Fibroblast of skin of right quadriceps (primary cell): ENCODE results near the gene FXYD4.
A peak's percentile ranks its signal among the peaks of the same experiment; 100 is the strongest.
"Not testable (repeated sequence)": the region's sequence is repeated elsewhere in the genome, so short reads cannot be mapped to it uniquely, and the experiment has no call there.

ENCODE experiments used
- DNase-seq: peaks from one replicate; pipeline ENCODE4 v3.0.0-alpha.2; 2013

FXYD4 gene

DNA sequence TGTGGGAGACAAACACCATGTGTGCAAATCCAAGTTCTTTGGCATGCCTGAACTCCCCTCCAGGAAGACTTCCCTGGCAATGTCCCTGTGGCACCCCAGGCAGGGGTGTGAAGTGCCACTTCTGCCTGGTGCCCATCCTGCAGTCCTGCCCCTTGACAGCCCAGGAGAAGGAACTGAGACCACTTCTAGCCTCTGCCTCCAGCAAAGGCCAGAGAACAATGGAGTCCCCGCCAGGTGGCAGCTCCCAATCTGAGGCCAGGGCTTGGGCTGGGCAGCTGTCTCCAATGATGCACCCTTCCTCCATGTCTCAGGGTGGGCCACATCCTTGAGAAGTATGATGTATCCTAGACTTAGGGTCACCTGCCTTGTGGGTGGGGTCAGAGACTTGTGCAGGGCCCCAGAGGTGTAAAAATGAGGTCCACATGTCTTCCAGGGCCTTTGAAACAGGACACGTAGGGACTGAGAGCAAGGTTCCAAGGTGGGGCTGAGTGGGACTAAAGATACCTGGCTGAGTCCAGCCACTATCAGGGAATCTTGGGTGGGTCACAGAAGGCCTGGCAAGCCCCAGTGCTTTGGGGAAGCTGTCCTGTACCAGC, 5.5 kb downstream of the FXYD4 start:
- no peak for DNase-seq

DNA sequence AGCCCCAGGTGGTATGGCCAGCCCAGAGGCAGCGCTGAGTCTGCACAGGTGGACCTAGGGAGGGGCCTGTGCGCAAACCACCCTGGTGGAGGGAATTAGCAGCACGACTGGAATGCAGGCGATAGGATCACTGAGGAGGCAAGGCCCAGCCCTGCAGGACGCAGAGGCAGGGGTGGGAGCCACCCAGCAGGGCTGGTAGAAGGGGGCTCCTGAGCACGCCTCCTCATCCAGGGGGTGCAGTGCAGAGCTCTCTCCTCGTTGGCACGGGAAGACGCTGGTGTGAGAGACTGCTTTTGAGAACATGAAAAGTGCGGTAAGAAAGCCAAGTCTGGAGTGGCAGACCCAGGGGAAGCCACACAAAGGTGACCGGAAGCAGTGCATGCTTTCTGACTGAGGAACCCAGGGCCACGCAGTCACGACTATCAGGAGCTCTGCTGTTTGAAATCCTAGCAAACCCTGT, 6.0 kb downstream of the FXYD4 start:
- no peak for DNase-seq

DNA sequence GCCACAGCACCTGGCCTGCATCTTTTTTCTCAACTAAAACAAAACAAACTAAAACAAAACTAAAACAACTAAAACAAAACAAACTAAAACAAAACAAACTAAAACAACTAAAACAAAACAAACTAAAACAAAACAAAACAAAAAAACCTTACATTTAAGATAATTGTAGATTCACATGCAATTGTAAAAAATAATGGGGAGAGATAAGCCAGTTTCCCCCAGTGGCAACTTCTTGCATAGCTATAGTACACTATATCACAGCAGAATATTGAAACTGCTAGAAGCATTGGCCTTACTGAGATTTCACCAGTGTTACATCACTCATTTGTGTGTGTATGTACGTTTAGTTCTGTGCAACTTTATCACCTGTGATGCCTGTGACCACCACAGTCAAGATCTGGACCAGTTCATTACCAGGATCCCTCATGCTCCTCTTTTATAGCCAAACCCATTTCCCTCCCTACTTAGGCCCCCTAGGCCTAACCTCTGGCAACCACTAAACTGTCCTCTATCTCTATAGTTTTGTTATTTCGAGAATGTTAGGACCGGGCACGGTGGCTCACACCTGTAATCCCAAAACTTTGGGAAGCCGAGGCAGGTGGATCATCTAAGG, 9.3 kb downstream of the FXYD4 start:
- peak; percentile 58 for DNase-seq

DNA sequence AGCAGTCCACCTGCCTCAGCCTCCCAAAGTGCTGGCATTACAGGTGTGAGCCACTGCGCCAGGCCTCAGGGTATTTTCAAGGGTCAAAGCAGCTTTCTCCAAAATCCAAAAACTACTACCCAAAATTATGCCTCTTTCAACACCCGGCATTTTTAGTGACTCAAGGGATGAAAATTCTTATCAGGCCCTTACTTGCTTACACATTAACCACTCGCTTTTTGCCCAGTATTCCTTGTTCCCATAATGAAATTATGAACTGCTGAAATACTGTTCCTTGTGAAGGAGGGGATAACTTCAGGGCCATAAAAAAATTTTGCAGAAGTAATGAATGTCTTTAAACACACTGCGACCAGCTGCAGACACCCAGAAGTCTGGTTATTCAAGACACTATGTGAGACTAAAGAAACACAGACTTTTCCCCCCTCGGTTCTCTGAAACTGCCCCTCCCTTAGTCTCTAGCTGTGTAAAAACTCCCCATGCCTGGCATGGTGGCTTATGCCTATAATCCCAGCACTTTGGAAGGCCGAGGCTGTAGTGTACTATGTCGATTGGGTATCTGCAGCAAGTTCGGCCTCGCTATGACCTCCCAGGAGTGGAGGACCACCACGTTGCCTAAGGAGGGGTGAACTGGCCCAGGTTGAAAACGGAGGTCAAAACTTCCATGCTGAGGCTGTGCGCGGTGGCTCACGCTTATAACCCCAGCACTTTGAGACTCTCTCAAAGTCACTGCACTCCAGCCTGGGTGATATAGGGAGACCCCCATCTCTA, 12.0 kb downstream of the FXYD4 start:
- DNase-seq = peak; percentile 21

DNA sequence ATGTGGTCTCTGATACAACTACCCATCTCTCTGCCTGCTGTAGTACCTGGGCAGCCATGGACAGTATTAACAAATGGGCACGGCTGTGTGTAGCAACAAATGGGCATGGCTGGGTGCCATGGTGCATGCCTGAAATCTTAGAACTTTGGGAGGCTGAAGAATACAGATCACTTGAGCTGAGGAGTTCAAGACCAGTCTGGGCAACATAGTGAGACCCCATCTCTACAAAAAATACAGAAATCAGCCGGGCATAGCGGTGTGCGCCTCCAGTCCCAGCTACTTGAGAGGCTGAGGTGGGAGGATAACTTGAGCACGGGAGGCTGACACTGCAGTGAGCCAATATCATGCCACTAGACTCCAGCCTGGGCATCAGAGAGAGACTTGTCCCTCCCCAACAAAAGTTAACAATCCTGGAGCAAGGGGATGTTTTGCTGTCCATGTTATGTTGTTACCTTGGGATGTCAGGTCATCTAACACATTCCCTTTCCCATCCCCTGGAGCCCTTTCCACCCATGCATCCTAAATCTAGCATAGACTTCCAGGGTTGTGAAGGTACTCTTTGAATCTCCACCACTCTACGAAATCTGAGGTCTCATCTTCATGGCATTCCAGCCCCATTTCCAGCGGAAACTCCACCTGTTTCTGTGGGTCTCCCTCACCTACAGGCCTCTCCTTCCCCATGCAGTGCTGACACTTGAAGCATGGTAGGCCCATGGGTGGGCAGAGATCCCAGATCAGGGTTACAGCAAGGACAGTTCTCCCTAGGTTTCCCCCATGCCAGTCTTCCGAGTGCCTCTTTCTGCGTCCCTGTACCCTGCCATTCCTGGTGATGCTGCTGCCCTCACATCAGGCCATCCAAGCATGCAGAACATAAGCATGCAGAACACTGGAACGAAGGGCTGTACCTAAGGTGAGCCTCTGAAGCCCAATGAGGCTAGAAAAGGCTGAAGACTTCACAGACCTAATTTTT, 13.1 kb downstream of the FXYD4 start:
- DNase-seq = no peak

DNA sequence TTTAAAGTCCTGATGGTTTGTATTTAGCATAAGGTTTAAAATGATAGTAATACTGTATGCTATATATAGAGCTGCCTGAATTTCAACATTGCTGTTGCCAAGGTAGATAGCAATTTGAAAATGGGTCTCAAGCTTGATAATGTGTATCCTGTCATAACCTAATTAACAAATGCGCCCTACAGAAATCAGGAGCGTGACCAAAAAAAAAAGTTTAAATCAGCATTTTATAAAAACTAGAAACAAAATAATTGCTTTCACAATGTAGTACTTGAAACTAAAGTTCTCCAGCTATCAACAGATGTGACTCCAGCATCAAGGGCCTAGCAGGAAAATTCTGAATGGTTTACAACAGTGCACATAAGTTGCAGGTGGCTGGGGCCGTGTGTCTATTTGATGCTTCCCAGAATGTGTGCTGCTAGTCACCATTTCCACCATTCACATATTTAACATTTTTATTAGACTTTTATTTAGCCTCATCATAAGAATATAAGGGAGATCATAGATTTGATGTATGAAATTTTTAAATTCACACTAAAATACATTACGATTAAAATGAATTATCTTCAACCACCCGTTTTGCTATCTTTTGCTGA, 14.1 kb downstream of the FXYD4 start:
- no peak for DNase-seq

DNA sequence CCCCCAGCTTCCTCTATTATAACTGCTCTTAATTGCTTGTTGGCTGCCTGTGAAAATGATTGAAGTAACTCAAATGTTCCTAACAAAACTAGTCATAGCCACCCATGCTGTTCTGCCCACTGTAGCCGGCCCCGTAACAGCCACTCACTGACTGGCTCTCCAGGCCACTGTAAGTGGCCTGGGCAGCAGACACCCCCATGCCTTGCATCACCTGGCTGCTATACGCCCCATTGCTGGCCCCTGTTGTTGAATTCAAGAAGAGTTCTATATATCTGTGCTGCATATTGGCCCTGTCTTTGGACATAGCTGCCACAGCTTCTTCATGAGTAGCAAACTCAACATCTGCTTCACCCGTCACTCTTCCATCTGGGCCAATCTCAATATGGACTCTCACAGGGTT, 15.1 kb downstream of the FXYD4 start:
- DNase-seq = no peak

DNA sequence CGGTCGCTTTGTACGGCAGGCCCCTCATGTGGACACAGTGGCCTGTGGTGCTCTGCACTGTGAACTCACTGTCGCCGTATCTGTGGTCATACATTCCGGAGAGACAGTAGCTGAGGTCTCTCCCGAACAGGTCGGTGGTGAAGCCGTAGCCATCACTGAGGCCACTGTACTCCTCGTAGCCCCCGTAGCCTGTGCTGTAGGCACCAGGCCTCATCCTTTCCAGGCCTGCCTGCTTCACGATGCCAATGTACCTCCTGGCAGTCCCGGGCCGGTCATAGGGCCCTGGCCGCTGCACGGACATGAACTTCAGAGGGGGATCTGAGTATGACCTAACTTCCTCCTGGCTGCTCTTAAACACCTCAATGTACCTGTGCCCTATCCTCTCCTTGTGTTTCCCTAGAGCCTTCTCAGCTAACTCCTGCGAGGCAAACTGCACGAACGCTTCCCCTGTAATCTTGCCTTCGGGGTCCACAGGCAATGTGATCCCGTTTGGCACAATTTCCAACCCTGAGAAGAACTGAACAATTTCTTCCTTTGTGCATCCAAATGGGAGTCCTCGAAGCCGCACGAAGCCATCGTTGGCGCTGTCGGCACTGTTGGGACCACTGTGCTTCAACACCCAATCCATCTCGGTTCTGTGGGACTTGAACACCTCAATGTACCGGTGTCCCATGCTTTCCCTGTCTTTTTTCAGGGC, 15.7 kb downstream of the FXYD4 start:
- DNase-seq = no peak

DNA sequence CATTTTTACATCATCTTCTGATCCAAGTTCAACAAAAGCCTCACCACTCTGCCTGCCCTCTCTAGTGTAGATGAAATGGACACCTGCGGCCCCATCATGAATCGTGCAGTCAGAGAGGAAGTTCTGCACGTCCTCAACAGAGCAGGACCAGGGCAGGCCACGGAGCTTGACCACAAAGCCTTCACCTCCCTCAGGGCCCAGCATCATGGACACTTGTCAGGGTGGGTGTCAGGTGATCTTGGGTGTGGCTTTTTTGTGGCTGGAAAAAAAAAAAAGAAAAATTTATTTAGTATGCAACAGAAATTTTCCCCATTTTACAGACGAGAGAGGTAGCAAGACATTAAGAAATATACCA, 16.2 kb downstream of the FXYD4 start:
- DNase-seq = no peak

DNA sequence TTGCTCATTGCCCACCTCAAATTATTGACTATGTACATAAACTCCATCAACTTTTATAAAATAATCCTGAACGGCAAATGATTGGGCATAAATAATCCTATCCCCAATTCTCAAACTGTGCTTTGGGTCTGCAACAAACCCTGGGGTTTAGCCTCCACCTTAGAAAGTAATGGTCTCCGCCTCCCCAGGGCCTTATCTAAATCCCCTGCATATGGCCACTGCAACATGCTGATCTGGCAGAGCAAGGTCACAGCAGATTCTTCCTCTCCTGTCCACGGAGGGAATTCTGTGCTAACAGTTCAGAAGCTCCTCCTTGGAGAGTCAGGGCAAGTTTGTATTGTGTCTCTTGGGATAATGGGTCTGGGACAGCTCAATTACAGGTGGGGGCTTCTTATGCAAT, 18.4 kb downstream of the FXYD4 start:
- no peak for DNase-seq

DNA sequence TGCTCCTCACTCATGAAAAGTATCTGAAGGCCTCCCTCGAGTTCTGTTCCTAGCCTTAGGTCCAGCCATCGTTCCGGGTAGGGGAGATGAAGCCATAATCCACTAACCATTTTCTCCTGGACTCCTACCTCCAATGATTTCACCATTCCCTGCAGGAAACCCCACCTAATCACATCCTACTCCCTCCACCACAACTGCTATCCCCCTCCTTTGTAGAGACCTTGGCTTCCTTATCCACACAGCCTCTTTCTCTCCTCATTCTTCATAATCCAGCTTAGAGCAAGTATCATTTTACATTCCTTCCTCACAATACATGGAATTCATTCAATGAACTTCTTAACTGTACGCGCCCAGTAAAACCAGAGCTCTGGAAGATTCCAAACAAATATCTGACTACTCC, 18.9 kb downstream of the FXYD4 start:
- DNase-seq = no peak

DNA sequence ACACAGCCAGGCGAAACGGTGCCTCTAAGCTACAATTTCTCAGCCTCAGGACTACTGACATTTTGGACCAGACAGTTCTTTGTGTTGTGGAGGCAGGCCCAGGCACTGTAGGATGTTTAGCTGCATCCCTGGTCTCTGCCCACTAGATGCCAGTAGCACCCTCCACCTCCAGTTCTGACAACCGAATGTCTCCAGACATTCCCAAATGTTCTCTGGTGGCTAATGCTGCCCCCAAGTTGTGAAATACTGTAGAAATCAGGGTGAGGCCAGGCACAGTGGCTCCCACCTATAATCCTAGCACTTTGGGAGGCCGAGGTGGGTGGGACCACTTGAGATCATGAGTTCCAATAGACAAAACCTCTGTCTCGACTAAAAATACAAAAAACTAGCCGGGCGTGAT, 19.3 kb downstream of the FXYD4 start:
- DNase-seq = peak; percentile 46

DNA sequence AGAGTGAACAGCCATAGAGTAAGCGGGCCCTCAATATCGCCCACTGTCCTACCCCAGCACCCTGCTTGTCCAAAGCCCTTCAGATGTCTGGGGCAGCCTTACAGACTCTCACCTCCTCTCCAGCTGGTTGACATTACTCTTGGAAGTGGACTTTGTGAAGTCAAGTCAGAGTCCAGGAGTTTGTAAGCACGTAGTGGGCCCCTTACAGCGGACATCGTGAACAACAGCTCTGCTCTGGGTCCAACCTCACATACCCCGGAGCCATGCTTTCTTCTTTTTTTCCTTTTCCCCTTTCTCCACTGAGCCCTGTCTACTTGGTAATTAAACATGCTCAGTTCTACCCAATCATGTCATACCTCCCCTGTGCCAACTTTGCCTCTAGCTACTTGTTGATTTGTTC, 20.1 kb downstream of the FXYD4 start:
- DNase-seq = no peak

DNA sequence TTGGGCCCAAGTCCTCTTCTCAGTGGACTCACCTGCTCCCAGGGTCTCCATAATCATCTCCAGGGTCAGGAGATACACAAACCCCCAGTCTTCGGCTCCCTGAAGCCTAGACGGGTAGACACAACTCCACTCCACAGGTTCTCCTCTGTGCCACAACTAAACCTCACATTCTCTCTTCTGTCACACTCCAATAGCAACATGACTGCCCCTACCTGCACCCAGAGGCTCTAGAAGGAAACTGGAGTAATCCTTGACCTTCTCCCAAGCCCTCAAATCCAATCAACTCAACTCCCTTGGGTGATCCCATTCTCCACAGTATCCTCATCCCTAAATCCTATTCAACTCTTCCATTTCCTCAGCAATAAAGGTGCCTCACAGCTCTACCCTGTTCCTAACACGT, 21.3 kb downstream of the FXYD4 start:
- DNase-seq = no peak

DNA sequence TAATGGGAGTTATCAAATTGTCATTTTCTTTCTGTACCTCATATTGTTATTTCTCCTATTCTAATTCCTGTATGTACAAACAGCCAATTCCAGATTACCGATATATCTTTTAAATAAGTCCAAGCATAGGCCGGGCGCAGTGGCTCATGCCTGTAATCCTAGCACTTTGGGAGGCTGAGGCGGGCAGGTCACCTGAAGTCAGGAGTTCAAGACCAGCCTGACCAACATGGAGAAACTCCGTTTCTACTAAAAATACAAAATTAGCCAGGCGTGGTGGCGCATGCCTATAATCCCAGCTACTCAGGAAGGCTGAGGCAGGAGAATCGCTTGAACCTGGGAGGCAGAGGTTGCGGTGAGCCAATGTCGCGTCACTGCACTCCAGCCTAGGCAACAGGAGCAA, 21.8 kb downstream of the FXYD4 start:
- not testable (repeated sequence) for DNase-seq

DNA sequence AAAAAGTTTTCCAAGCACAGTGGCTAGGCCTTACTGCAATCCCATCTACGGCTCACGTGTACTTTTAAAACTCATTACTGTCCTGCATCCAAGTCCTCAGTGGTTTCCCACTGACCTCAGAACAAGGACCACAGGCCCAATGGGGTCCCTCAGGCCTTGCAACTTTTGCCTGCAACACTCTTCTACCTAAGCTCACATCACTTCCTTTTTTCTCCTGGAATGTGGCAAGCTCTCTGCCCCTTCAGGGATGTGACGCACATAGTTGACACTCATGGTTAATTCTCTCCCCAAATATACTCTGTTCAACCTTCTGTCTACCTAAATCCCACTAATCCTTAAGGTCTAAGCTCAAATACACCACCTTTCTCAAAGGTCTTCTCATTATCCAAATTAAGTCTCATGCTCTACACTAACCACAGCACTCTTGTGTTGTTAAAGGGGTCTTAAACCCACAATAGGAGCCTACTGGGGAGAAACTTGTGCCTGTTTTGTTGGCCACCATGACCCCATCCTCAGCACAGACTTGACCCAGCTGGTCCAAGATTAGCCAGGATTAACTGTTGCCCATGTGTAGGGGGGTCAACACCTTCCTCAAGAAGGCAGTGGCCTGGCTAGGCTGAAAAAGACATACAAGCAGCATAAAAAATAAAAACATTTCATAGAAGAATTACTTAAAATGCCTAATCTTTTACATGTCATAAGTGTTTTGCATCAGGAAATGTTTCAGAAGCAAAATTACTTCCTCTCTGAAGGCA, 22.3 kb downstream of the FXYD4 start:
- no peak for DNase-seq

DNA sequence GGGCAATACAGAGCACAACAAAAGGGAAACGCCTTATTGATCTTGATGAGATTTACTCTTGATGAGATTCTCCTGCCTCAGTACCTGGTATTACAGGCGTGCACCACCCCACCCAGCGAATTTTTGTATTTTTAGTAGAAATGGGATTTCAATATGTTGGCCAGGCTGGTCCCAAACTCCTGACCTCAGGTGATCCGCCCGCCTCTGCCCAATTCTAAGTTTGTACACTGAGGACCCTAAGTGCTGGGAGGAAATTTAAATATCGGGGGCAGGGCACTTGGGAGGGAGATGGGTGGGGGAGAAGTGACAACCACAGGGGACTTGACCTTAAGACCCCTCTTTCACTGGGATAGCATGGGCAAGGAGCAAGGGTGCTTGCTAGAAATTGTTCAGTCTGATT, 23.4 kb downstream of the FXYD4 start:
- no peak for DNase-seq

DNA sequence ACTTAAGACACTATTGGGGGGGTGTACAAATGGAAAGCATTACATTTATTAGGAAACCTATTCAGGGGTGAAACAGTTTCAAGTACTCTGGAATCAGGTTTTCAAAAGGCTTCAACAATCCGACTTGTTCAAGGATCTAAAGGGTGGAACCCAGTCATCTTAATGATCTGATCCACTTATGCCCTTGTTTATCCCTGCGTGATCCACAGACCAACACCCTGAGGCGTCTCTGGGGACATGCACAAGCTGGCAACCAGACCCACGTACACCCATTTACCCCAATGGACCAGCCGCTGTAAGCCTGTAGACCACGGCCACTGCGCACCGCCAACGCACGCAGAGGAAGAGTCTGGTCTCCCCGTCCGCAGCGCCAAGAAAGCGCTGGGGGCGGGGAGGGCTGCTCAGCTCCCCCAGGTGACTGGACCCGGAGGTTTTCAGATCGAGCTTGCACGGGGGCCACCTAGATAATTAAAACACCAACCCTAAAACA, 24.2 kb downstream of the FXYD4 start:
- no peak for DNase-seq

DNA sequence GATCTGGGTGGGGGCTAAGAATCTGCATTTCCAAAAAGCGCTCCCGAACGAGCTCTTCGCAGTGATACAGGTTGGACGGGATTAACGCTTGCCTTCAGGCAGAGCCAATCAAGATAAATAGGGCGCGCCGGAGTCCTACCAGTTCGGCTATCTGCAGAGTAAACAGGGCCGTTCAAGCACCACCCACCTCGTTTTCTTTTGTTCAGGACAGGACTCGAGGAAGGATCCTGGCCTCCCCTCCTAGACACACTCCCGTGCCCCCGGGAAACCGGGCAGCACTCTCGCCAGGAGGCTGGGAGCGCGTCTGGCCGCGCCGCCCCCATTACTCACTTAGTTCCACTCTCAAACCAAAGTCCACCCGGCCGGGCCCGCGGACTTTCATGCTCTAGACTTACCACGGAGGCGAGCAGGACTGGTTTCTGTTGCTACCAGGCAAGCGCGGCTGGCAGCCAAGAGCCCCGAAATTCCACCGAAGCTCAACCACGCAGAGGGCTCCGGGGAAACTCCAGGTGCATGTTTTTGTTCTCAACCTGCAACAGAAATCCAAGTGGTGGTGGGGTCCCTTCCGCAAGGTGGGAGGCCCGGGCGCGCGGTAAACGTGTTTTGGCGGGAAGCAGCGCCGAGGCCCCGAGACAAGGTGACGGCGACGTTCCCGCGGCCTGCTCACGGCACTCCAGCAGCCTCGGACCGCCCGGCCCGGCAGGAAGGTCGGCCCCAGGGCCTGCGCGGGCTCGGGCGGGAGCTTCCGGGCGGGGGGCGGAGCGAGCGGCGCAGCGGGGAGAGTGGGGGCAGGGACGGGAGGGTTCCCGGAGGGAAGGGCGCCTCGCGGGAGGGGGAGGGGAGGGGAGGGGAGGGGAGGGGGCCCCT, 24.9 kb downstream of the FXYD4 start:
- peak; percentile 68 for DNase-seq

DNA sequence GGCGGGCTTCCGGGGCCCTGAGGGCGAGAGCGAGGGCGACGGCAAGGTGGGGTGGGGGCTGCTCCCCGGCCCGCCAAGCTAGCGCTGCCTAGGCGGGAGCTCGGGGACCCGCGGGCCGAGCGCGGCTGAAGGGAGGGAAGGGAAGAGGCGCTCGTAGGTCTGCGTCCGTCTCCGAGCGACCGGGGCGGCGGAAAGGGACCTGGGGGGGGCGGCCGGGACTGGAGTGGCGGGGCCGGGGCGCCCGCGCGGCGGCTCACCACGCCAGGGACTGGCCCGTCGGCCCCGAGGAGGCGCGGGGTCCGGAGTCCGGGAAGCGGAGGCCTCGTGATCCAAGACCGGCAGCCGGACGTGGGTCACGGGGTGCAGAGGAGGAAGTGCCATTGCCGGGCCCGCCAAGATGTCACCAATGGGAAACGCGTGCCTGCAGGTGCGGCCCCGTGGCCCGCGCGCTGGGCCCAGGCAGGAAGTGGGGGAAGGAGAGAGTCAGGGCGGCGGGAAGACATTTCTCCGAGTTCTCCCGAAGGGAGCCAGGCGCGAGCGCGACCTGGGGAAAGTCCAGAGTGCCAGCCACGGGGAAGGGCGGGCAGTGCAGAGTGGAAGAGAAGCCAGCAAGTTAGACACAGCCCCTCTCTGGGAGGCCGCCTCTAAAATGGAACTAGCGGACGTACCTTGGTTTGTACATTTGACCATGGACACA, 25.6 kb downstream of the FXYD4 start:
- peak; percentile 75 for DNase-seq
